HG02840 (cell line): Measurements from ENCODE around the gene SCLT1.
"Not testable (repeated sequence)": the region's sequence is repeated elsewhere in the genome, so short reads cannot be mapped to it uniquely, and the experiment has no call there.

ENCODE experiments used
- ATAC-seq: cut with Tn5 transposase; IDR thresholded peaks from one replicate; pipeline ENCODE4 v1.9.1; 2021; ENCODE audit warnings: mild to moderate bottlenecking, moderate library complexity, moderate number of reproducible peaks; ENCODE audit not compliant: unreplicated experiment, low FRiP score

SCLT1 gene

GRCh38 chr4:129080129-129080528 is 13.2 kb downstream of the SCLT1 start:
- ATAC-seq, result no peak

GRCh38 chr4:129077326-129077725 is 16.0 kb downstream of the SCLT1 start:
- no peak for ATAC-seq

DNA sequence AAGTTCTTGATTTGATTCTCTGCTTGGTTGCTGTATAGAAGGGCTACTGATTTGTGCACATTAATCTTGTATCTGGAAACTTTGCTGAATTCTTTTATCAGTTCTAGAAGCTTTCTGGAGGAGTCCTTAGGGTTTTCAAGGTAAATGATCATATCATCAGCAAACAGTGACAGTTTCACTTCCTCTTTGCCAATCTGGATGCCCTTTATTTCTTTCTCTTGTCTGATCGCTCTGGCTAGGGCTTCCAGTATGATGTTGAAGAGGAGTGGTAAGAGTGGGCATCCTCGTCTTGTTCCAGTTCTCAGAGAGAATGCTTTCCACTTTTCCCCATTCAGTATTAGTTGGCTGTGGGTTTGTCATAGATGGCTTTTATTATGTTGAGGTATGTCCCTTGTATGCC is 23.8 kb downstream of the SCLT1 start:
- not testable (repeated sequence) for ATAC-seq

- ATAC-seq, result no peak
Measured at GRCh38 chr4:129064717-129065116, 28.6 kb downstream of the SCLT1 start.

GRCh38 chr4:129063640-129064039 is 29.7 kb downstream of the SCLT1 start:
- no peak for ATAC-seq

- ATAC-seq, result no peak
Measured at GRCh38 chr4:129062580-129062979, 30.8 kb downstream of the SCLT1 start.

DNA sequence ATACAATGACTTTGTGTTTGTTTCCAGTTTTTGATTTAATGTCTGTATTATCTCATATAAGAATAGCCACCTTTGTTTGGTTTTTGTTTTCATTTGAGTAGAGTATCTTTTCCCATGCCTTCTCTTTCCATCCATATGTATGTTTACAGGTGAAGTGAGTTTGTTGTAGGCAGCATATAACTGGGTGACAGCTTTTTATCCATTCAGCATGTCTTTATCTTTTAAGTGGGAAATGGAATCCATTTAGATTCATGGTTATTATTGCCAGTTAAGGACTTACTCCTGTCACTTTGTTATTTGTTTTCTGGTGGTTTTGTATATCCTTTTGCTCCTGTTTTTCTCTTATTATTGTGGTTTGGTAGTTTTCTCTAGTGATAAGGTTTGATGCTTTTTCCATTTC is 34.3 kb downstream of the SCLT1 start:
- ATAC-seq, result no peak

GRCh38 chr4:129046055-129046959 is 47.0 kb downstream of the SCLT1 start:
- no peak for ATAC-seq

GRCh38 chr4:129043523-129043922 is 49.8 kb downstream of the SCLT1 start:
- no peak for ATAC-seq

- no peak for ATAC-seq
Measured at GRCh38 chr4:129040471-129040870, 52.9 kb downstream of the SCLT1 start.

GRCh38 chr4:129037093-129037492 is 56.2 kb downstream of the SCLT1 start:
- ATAC-seq, result no peak

DNA sequence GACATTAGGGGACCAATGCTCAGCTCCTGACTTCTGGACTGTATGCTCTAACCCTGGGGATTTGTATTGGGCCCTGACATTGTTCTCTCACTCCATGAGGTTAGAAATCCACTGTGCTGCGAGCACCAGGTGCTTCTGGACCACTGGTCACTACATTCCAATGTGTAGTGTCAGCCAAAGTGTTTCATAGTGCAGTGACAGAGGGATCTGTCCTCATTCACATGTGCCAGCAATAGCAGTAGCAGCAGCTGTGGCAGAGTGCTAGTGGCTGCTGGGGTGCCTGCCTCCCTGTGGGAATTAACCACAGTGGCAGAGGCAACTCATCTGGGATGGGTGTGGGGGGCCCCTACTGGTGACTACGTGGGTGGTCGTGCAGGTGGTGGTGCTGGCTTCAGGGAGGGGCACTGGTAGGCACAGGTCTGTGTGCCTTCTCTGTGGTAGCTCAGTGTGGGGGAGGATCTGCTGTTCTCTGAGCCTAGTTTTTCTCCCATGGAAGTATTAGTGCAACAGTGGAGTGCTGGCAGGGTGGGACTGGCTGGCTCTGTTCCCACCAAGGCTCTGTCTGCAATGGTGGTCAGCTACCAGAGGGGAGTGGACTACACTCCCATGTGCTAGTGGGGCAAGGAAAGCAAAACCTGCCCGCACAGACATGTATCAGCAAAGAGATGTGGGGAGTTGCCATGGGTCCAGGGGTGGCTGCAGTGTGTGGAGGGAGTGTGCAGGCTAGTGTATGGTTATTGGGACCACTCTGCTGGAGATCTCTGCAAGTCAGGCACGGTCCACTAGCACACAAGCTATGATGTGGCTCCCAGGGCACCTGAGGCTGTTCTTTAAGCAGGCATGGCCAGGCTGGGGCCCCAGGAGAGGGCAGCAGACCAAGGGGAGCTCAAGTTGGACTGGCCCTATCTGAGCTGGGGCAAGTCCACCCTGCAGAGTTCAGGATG is 78.5 kb downstream of the SCLT1 start:
- ATAC-seq, result no peak

GRCh38 chr4:129008096-129008495 is 85.2 kb downstream of the SCLT1 start:
- ATAC-seq, result no peak

GRCh38 chr4:128986908-128987307 is 106.4 kb downstream of the SCLT1 start:
- ATAC-seq, result no peak

GRCh38 chr4:128986019-128986418 is 107.3 kb downstream of the SCLT1 start:
- no peak for ATAC-seq

GRCh38 chr4:128983771-128984485 is 109.4 kb downstream of the SCLT1 start:
- ATAC-seq, result no peak

- no peak for ATAC-seq
Measured at GRCh38 chr4:128981377-128981776, 112.0 kb downstream of the SCLT1 start.

- ATAC-seq, result no peak
Measured at GRCh38 chr4:128980816-128981326, 112.5 kb downstream of the SCLT1 start.

- no peak for ATAC-seq
Measured at GRCh38 chr4:128979934-128980333, 113.4 kb downstream of the SCLT1 start.

GRCh38 chr4:128978985-128979384 is 114.4 kb downstream of the SCLT1 start:
- ATAC-seq, result no peak
